ENCODE results near the gene PRKCQ. TPM values are rescaled to one million over a fixed set of nuclear protein-coding genes. Genes with fewer than 3 reads are reported as not detected.

PRKCQ gene
- total RNA-seq, 2 donors from 2014 or later: 0.41 to 0.42 TPM

- Histone ChIP-seq H3K36me3 (no peaks in the 10 kb centered on the region), H3K9me3 (no peaks in the 10 kb centered on the region), H3K4me1 (ENCODE audit: control insufficient read depth in 1 of 2, low read depth in 2 of 2) (no peaks in the 10 kb centered on the region), H3K27me3 (replicated peaks; ENCODE audit: insufficient read depth) (no peaks in the 10 kb centered on the region), H3K27ac (no peak overlapping the region), H3K4me3 (no peak overlapping the region)
- no peak for DNase-seq (ENCODE audit: low spot score)
- no peak for TF ChIP-seq CTCF (IDR thresholded peaks at IDR 0.05)
- ATAC-seq (ENCODE audit: insufficient number of reproducible peaks, low FRiP score, low read depth): no peak
Observed at GRCh38 chr10:6602700-6603084, 22.6 kb upstream of the PRKCQ start.

DNA sequence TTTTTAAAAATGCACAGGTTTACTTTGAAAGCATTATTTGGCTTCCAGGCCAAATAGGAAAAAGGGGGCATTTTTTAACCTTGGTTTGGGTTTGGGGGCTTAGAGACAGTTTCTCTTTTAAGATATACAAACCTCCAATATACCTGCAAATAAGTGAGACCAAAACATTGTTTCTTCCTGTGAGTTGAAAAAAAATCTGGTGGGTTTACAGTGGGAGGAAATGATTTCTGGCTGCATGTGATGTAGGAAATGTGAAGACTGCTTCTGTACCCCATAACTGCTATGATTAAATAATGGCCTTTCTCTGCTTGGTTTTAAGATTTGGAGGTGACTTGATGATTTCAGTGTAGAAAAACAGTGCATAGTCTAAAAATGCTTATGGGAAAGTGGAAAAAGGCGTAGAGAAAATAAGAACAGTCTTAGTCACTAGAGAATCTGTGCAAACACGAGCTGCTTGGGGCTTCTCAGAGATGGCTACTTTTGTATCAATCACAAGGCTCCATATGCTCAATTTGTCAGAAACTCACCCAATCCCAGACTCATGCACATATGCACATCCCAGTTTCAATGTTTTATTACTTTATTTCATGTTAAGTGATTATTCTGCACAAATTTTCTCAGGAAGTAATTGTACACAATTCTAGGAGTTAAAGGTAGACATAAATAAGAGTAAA is 22.1 kb upstream of the PRKCQ start:
- DNase-seq (ENCODE audit: low spot score) (no peak), ATAC-seq (ENCODE audit: insufficient number of reproducible peaks, low FRiP score, low read depth) (no peak)
- H3K27me3 ChIP-seq (replicated peaks; ENCODE audit: insufficient read depth): no peaks in the 10 kb centered on the region
- H3K36me3 ChIP-seq: no peaks in the 10 kb centered on the region
- H3K27ac ChIP-seq: no peak overlapping the region
- H3K4me1 ChIP-seq (ENCODE audit: control insufficient read depth in 1 of 2, low read depth in 2 of 2): no peaks in the 10 kb centered on the region
- TF ChIP-seq CTCF (IDR thresholded peaks at IDR 0.05): no peak
- H3K4me3 ChIP-seq: no peak overlapping the region
- H3K9me3 ChIP-seq: no peaks in the 10 kb centered on the region

DNA sequence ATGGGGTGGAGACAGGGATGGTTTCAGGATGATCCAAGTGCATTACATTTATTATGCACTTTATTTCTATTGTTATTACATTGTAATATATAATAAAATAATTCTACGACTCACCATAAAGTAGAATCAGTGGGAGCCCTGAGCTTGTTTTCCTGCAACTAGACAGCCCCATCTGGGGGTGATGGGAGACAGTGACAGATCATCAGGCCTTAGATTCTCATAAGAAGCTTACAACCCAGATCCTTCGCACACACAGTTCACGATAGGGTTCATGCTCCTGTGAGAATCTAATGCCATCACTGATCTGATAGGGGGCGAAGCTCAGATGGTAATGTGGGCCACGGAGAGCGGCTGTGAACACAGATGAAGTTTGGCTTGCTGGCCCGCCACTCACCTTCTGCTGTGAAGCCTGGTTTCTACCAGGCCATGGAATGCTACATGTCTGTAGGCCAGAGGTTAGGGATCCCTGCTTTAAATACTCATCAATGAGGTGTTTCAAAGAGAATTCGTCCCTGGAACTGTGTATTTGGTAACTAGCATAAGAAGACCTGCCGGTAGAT is 21.2 kb upstream of the PRKCQ start:
- Histone ChIP-seq H3K36me3 (no peaks in the 10 kb centered on the region), H3K4me3 (no peak overlapping the region), H3K9me3 (no peaks in the 10 kb centered on the region), H3K4me1 (ENCODE audit: control insufficient read depth in 1 of 2, low read depth in 2 of 2) (no peaks in the 10 kb centered on the region), H3K27ac (no peak overlapping the region), H3K27me3 (replicated peaks; ENCODE audit: insufficient read depth) (no peaks in the 10 kb centered on the region)
- DNase-seq (ENCODE audit: low spot score) (no peak), ATAC-seq (ENCODE audit: insufficient number of reproducible peaks, low FRiP score, low read depth) (no peak)
- TF ChIP-seq CTCF (IDR thresholded peaks at IDR 0.05): no peak

DNA sequence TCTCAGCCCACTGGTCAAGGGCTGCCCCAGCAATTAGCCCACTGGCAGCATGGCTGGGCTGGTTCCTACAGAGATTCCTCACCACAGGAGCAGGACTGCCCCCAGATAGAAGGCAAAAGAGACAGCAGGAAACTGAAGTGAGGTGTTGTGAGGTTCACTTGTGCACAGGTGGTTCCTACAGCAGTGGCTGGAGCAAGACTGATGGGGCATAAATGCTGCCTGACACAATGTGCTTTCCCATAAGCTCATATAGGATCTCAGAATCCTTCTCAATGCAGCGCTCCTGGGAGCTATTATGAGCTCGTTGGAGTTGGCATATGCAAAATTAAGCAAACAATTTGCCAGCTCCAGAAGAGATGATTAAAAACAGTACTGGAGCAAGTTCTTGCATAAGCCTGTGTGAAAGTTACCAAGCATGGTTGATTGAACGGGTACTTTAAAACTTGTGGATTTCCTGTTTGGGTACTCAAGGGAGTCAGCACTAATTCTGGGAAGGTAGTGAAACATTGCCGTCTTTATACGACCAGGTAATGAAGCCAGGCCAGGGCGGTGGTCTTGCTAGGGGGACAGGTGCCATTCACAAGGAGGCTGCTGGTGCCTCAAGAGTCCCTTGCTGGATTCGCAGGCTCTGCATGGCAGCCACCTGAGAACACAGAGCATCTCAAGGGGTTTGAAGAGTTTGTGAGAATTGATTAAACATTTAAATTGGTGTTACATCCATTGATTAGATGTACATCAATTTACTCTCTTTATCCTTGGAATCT is 20.3 kb upstream of the PRKCQ start:
- Histone ChIP-seq H3K36me3 (no peaks in the 10 kb centered on the region), H3K4me3 (no peak overlapping the region), H3K9me3 (no peaks in the 10 kb centered on the region), H3K27me3 (replicated peaks; ENCODE audit: insufficient read depth) (no peaks in the 10 kb centered on the region), H3K27ac (no peak overlapping the region), H3K4me1 (ENCODE audit: control insufficient read depth in 1 of 2, low read depth in 2 of 2) (no peaks in the 10 kb centered on the region)
- no peak for DNase-seq (ENCODE audit: low spot score)
- ATAC-seq (ENCODE audit: insufficient number of reproducible peaks, low FRiP score, low read depth): no peak
- no peak for TF ChIP-seq CTCF (IDR thresholded peaks at IDR 0.05)

DNA sequence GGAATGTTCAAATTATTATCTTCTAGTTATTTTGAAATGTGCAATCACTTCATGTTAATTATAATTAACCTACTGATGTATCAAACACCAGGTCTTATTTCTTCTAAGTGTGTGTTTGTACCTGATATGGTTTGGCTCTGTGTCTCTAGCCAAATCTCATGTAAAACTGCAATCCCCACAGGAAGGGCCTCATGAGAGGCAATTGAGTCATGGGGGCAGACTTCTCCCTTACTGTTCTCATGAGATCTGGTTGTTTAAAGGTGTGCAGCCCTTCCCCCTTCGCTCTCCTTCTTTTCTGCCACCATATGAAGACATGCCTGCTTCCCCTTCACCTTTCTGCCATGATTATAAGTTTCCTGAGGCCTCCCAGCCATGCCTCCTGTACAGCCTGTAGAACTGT is 18.6 kb upstream of the PRKCQ start:
- H3K36me3 ChIP-seq: no peaks in the 10 kb centered on the region
- H3K27ac ChIP-seq: no peak overlapping the region
- DNase-seq (ENCODE audit: low spot score) (no peak), ATAC-seq (ENCODE audit: insufficient number of reproducible peaks, low FRiP score, low read depth) (no peak)
- no peaks in the 10 kb centered on the region for H3K4me1 ChIP-seq (ENCODE audit: control insufficient read depth in 1 of 2, low read depth in 2 of 2)
- H3K4me3 ChIP-seq: no peak overlapping the region
- no peaks in the 10 kb centered on the region for H3K27me3 ChIP-seq (replicated peaks; ENCODE audit: insufficient read depth)
- TF ChIP-seq CTCF (IDR thresholded peaks at IDR 0.05): no peak
- H3K9me3 ChIP-seq: no peaks in the 10 kb centered on the region
